Mesenchymal stem cell (in vitro differentiated cells and primary cell): ENCODE measurements around the gene SSH3.
A peak's percentile ranks its signal among the peaks of the same experiment; 100 is the strongest.

Experiments
- DNase-seq: peaks from one replicate; pipeline ENCODE4 v3.0.0-alpha.2; 2013
- H2AFZ ChIP-seq: one replicate; pipeline ENCODE4 v1.6.1; 2013; ENCODE audit warnings: low read depth, mild to moderate bottlenecking, control low read depth, inconsistent platforms, low read length, moderate library complexity
- H2AK5ac ChIP-seq: 2 replicates; pipeline ENCODE4 v1.6.1; 2013; ENCODE audit warnings: low read length, moderate library complexity, mild to moderate bottlenecking, inconsistent platforms; ENCODE audit not compliant: severe bottlenecking
- H2BK120ac ChIP-seq: one replicate; pipeline ENCODE4 v1.6.1; 2013; ENCODE audit warnings: low read depth, mild to moderate bottlenecking, inconsistent platforms, low read length, moderate library complexity
- H2BK12ac ChIP-seq, 2 experiments: one replicate each; pipeline ENCODE4 v1.6.1; 2013; ENCODE audit warnings: inconsistent platforms in 2 of 2, low read length in 2 of 2, mild to moderate bottlenecking in 2 of 2, moderate library complexity in 2 of 2, control low read depth in 1 of 2
- H2BK15ac ChIP-seq: one replicate; pipeline ENCODE4 v1.6.1; 2013; ENCODE audit warnings: mild to moderate bottlenecking, low read depth, inconsistent platforms; ENCODE audit not compliant: poor library complexity, severe bottlenecking
- H2BK5ac ChIP-seq: 2 replicates; pipeline ENCODE4 v1.6.1; 2013; ENCODE audit warnings: low read depth, mild to moderate bottlenecking, low read length, control low read depth, inconsistent platforms; ENCODE audit not compliant: poor library complexity, severe bottlenecking
- H3K14ac ChIP-seq, 2 experiments: one replicate each; pipeline ENCODE4 v1.6.1; 2013; ENCODE audit warnings: inconsistent platforms in 2 of 2, low read length in 2 of 2, control low read depth in 1 of 2, mild to moderate bottlenecking in 1 of 2, moderate library complexity in 1 of 2
- H3K18ac ChIP-seq, 2 experiments: one replicate each; pipeline ENCODE4 v1.6.1; 2013; ENCODE audit warnings: inconsistent platforms in 2 of 2, low read length in 2 of 2, control low read depth in 1 of 2, low read depth in 1 of 2, mild to moderate bottlenecking in 1 of 2
- H3K23ac ChIP-seq, 2 experiments: one replicate each; pipeline ENCODE4 v1.6.1; 2013; ENCODE audit warnings: inconsistent platforms in 2 of 2, low read length in 2 of 2, mild to moderate bottlenecking in 2 of 2, moderate library complexity in 2 of 2, control low read depth in 1 of 2
- H3K27ac ChIP-seq: 2 replicates; pipeline ENCODE4 v1.5.1; 2013; ENCODE audit warnings: mild to moderate bottlenecking, moderate library complexity, low read length, control low read depth, inconsistent platforms; ENCODE audit not compliant: poor library complexity, severe bottlenecking
- H3K27me3 ChIP-seq, 2 experiments: 2 replicates each; pipeline versions ENCODE4 v1.6.1 to v1.7.0; 2013; ENCODE audit warnings: low read length in 2 of 2, mild to moderate bottlenecking in 2 of 2, moderate library complexity in 2 of 2, control low read depth in 1 of 2, inconsistent platforms in 1 of 2; ENCODE audit not compliant: control insufficient read depth in 1 of 2, insufficient read depth in 1 of 2
- H3K36me3 ChIP-seq, 2 experiments: 2 replicates each; pipeline versions ENCODE4 v1.6.1 to v1.7.0; 2013; ENCODE audit warnings: low read length in 2 of 2, control low read depth in 1 of 2, inconsistent platforms in 1 of 2, low read depth in 1 of 2, mild to moderate bottlenecking in 1 of 2; ENCODE audit not compliant: insufficient read depth in 2 of 2, control insufficient read depth in 1 of 2
- H3K4ac ChIP-seq, 2 experiments: one replicate each; pipeline ENCODE4 v1.6.1; 2013; ENCODE audit warnings: inconsistent platforms in 2 of 2, low read length in 2 of 2, mild to moderate bottlenecking in 2 of 2, moderate library complexity in 2 of 2, control low read depth in 1 of 2, low read depth in 1 of 2
- H3K4me1 ChIP-seq: 2 replicates; pipeline ENCODE4 v1.6.1; 2013; ENCODE audit warnings: low read depth, low read length, control low read depth; ENCODE audit not compliant: control insufficient read depth, insufficient read depth
- H3K4me2 ChIP-seq: 2 replicates; pipeline ENCODE4 v1.6.1; 2013; ENCODE audit warnings: low read length, mild to moderate bottlenecking, inconsistent platforms; ENCODE audit not compliant: poor library complexity, severe bottlenecking
- H3K4me3 ChIP-seq, 2 experiments: 2 replicates each; pipeline versions ENCODE4 v1.5.1 to v1.7.0; 2013; ENCODE audit warnings: low read length in 2 of 2, mild to moderate bottlenecking in 2 of 2, control low read depth in 1 of 2, low read depth in 1 of 2; ENCODE audit not compliant: insufficient read depth in 1 of 2
- H3K79me1 ChIP-seq: replicated peaks from 2 replicates; pipeline ENCODE4 v1.6.1; 2013; ENCODE audit warnings: mild to moderate bottlenecking, control low read depth, low read length, inconsistent platforms; ENCODE audit not compliant: poor library complexity, severe bottlenecking
- H3K9ac ChIP-seq: 2 replicates; pipeline ENCODE4 v1.7.0; 2013; ENCODE audit warnings: mild to moderate bottlenecking, low read length, moderate library complexity
- H3K9me3 ChIP-seq: 2 replicates; pipeline ENCODE4 v1.7.0; 2013; ENCODE audit warnings: mild to moderate bottlenecking, low read length; ENCODE audit not compliant: control insufficient read depth
- H4K8ac ChIP-seq: one replicate; pipeline ENCODE4 v1.6.1; 2013; ENCODE audit warnings: inconsistent platforms, mild to moderate bottlenecking, low read length, moderate library complexity
- H4K91ac ChIP-seq: one replicate; pipeline ENCODE4 v1.6.1; 2013; ENCODE audit warnings: mild to moderate bottlenecking, low read length, inconsistent platforms
- WGBS: methylation state at CpG from one replicate; pipeline ENCODE4 v1.1.7; 2013; ENCODE audit warnings: mixed read lengths; 5-methylcytosine and 5-hydroxymethylcytosine counted together

Gene SSH3

GRCh38 chr11:67277231-67277961 lies 25.9 kb upstream of the SSH3 start:
- Histone ChIP-seq H3K4ac (peak overlapping the region; percentile 87 to 89), H3K36me3 (peaks cover 33 to 88% of the 10 kb centered on the region in 2 experiments), H2BK120ac (peak overlapping the region; percentile 42), H2AK5ac (peak overlapping the region; percentile 59), H2BK12ac (peak overlapping the region; percentile 75), H3K4me3 (peak overlapping the region; percentile 32 to 77), H3K9me3 (no peaks in the 10 kb centered on the region), H2BK5ac (no peak overlapping the region), H3K4me2 (peak overlapping the region; percentile 65), H3K14ac (peak overlapping the region in 1 of 2 experiments; percentile 82), H3K18ac (peak overlapping the region; percentile 56 to 88), H4K91ac (peak overlapping the region; percentile 89), H3K27me3 (no peaks in the 10 kb centered on the region), H2BK15ac (peak overlapping the region; percentile 98), H3K4me1 (peaks cover 28% of the 10 kb centered on the region), H3K79me1 (peaks cover 61% of the 10 kb centered on the region), H3K27ac (peak overlapping the region; percentile 46), H3K9ac (peak overlapping the region; percentile 87), H4K8ac (peak overlapping the region; percentile 74), H3K23ac (peak overlapping the region in 1 of 2 experiments; percentile 89), H2AFZ (no peak overlapping the region)
- DNase-seq, result peak; percentile 68
- WGBS, result 46% methylated on average over 24 of the region's 24 CpGs

DNA sequence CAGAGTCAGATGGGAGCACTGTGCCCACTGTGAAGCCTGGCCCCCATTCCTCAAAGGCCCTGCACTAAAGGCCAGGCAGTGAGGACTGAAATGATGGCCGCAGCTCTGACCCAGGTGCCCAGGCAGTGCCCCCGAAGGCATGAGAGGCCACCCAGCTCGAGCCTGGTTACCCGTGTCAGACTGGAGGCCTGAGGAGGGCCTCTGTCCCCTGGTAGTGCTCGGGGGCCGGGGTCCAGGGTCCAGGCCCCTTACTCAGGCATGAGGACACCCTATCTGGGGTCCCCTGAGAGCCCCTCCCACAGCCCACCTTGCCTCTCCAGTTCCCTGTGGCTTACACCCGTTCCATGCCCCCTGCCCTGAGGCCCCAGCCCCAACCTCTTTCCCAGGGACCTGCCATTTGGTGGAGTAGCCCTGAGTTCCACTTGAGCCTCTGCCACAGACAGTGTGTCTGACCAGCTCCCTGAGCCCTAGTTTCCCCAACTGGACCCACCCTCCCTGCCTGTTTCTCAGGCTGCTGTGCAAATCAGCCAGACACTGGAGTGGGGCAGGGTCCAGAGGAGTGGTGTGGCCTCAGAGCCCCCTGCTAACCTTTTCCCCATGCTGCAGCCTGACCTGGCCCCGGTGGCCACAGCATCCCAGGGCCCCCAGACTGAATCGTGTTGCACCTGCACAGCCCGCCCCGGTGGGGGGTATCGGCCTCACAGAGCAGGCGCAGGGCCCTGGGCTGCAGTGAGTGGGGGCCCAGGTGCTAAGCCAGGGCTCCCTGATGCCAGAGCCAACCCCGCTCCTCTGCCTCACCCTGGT lies 25.0 kb upstream of the SSH3 start:
- H3K4me2 ChIP-seq, result no peak overlapping the region
- no peak overlapping the region for H3K14ac ChIP-seq
- peak overlapping the region; percentile 31 for H3K27ac ChIP-seq
- peaks cover 66% of the 10 kb centered on the region for H3K79me1 ChIP-seq
- H4K8ac ChIP-seq, result peak overlapping the region; percentile 5
- H3K4ac ChIP-seq, result peak overlapping the region in 1 of 2 experiments; percentile 76
- H2AFZ ChIP-seq, result no peak overlapping the region
- H3K4me1 ChIP-seq, result peaks cover 26% of the 10 kb centered on the region
- WGBS, result 96% methylated on average over 14 of the region's 14 CpGs
- peak overlapping the region; percentile 59 to 75 for H2BK12ac ChIP-seq
- peak overlapping the region; percentile 50 for H2AK5ac ChIP-seq
- H3K18ac ChIP-seq, result peak overlapping the region; percentile 4 to 44
- peak overlapping the region in 1 of 2 experiments; percentile 77 for H3K4me3 ChIP-seq
- peaks cover 43 to 88% of the 10 kb centered on the region in 2 experiments for H3K36me3 ChIP-seq
- no peak for DNase-seq
- H2BK5ac ChIP-seq, result no peak overlapping the region
- peak overlapping the region; percentile 87 for H3K9ac ChIP-seq
- H3K27me3 ChIP-seq, result no peaks in the 10 kb centered on the region
- peak overlapping the region in 1 of 2 experiments; percentile 43 for H3K23ac ChIP-seq
- H4K91ac ChIP-seq, result peak overlapping the region; percentile 55
- H2BK120ac ChIP-seq, result peak overlapping the region; percentile 0
- peak overlapping the region; percentile 98 for H2BK15ac ChIP-seq
- no peaks in the 10 kb centered on the region for H3K9me3 ChIP-seq

DNA sequence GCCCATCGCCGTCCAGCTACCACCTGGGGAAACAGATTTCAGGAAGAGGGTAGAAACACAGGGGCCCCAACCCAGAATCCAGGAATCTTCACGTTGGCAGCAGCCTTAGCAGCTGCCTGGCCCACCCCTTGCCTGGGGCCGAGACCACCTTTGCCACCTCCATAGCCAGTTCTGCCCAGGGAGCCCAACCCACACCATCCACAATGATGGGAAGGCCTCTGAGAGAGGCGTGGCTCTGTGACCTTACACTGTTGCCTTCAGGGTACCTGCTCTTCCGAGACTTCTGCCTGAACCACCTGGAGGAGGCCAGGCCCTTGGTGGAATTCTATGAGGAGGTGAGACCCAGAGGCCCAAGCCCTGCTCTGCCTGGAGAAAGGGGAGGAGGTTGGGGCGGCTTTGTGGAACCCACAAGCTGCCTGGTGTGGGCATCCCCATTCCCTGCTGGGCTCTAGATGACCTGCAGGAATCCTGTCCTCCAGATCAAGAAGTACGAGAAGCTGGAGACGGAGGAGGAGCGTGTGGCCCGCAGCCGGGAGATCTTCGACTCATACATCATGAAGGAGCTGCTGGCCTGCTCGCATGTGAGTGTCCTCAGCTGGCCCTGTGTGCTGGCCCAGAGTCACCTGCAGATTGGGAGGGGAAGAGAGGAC lies 24.3 kb upstream of the SSH3 start:
- H3K27ac ChIP-seq, result no peak overlapping the region
- no peak overlapping the region for H2BK12ac ChIP-seq
- H3K4me3 ChIP-seq, result no peak overlapping the region
- no peak overlapping the region for H4K91ac ChIP-seq
- no peak overlapping the region for H2AK5ac ChIP-seq
- no peak overlapping the region for H4K8ac ChIP-seq
- no peak overlapping the region for H2BK5ac ChIP-seq
- H3K9ac ChIP-seq, result no peak overlapping the region
- 94% methylated on average over 14 of the region's 14 CpGs for WGBS
- H3K79me1 ChIP-seq, result peaks cover 69% of the 10 kb centered on the region
- H3K4ac ChIP-seq, result no peak overlapping the region
- no peak overlapping the region for H2BK15ac ChIP-seq
- peaks cover 23% of the 10 kb centered on the region for H3K4me1 ChIP-seq
- H3K14ac ChIP-seq, result no peak overlapping the region
- H3K4me2 ChIP-seq, result no peak overlapping the region
- no peak overlapping the region for H3K18ac ChIP-seq
- H2AFZ ChIP-seq, result no peak overlapping the region
- peaks cover 50 to 92% of the 10 kb centered on the region in 2 experiments for H3K36me3 ChIP-seq
- no peaks in the 10 kb centered on the region for H3K27me3 ChIP-seq
- no peak for DNase-seq
- no peaks in the 10 kb centered on the region for H3K9me3 ChIP-seq
- H2BK120ac ChIP-seq, result no peak overlapping the region
- peak overlapping the region in 1 of 2 experiments; percentile 16 for H3K23ac ChIP-seq
